ENCODE data around the gene NFASC.

Gene NFASC

GRCh38 chr1:204927673-204928641 lies 57.3 kb downstream of the NFASC start:
- no peak overlapping the region for H2AFZ ChIP-seq (ENCODE audit: low read depth, low read length, severe bottlenecking)
- H3K4me3 ChIP-seq (ENCODE audit: insufficient read depth, low read length, poor library complexity, severe bottlenecking): no peak overlapping the region
- no peaks in the 10 kb centered on the region for H4K20me1 ChIP-seq (ENCODE audit: low read depth, low read length)
- H3K9me2 ChIP-seq (replicated peaks; ENCODE audit: insufficient read depth, low read length): no peaks in the 10 kb centered on the region
- TF ChIP-seq EZH2phosphoT487 (conservative IDR thresholded peaks at IDR 0.05; ENCODE audit: low read length) (no peak), CTCF (IDR thresholded peaks at IDR 0.05; ENCODE audit: insufficient read depth, low read length, poor library complexity, severe bottlenecking) (no peak)
- no peaks in the 10 kb centered on the region for H3K9me3 ChIP-seq (ENCODE audit: insufficient read depth, low read length)
- no peaks in the 10 kb centered on the region; the same call in 1 of the 2 replicates for H3K27me3 ChIP-seq (ENCODE audit: low read length)
- no peaks in the 10 kb centered on the region for H3K79me2 ChIP-seq (ENCODE audit: insufficient read depth, low read length)
- no peaks in the 10 kb centered on the region for H3K36me3 ChIP-seq (ENCODE audit: low read length)
- H3K9ac ChIP-seq (ENCODE audit: low read length): no peak overlapping the region
- H3K27ac ChIP-seq (ENCODE audit: low read depth, low read length): no peak overlapping the region
- H3K4me2 ChIP-seq (ENCODE audit: low read depth, low read length, poor library complexity, severe bottlenecking): no peak overlapping the region
- no peaks in the 10 kb centered on the region for H3F3A ChIP-seq (ENCODE audit: insufficient read depth)

DNA sequence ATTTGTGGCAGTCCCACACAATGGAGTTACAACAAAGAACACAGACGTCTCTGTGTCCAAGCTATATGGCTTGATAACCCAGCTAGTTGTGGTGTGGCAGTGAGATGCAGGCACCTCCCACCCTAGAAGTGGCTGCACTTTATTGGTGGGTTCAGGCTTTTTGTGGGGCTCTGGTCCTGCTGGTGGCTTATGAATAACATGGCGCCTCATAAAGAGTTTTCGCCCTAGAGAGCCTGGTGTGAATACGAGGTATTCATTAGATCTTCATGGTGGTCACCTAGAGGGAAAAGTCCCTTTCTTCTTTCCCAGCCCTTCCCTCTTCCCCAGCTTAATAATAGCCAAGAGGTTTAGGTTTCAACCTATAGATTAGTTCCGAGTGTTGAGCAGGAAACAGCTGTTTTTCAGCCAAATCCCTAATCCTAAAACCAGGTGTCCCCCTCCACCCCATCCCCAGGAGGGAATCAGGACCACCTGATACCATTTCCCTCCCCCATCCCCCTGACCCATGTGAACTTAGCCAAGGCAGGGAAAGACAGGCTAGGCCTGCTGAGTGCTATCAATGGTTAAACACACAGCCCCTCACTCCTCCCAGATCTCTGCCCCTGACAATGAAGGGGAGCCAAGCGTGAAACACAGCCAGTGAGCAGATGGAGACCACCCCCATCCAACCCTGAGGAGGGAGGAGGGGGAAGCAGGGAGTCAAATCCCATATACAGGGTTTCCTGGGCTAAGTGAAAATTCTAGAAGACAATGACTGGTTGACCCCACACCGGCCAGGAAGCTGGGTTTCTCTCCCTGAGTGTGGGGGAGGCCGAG lies 58.2 kb downstream of the NFASC start:
- Histone ChIP-seq H3K4me3 (ENCODE audit: insufficient read depth, low read length, poor library complexity, severe bottlenecking) (no peak overlapping the region), H3K79me2 (ENCODE audit: insufficient read depth, low read length) (no peaks in the 10 kb centered on the region), H3K27me3 (ENCODE audit: low read length) (no peaks in the 10 kb centered on the region; the same call in 1 of the 2 replicates), H3K9ac (ENCODE audit: low read length) (no peak overlapping the region), H3K9me2 (replicated peaks; ENCODE audit: insufficient read depth, low read length) (no peaks in the 10 kb centered on the region), H4K20me1 (ENCODE audit: low read depth, low read length) (no peaks in the 10 kb centered on the region), H3K4me2 (ENCODE audit: low read depth, low read length, poor library complexity, severe bottlenecking) (no peak overlapping the region), H3F3A (ENCODE audit: insufficient read depth) (no peaks in the 10 kb centered on the region), H3K9me3 (ENCODE audit: insufficient read depth, low read length) (no peaks in the 10 kb centered on the region), H2AFZ (ENCODE audit: low read depth, low read length, severe bottlenecking) (no peak overlapping the region), H3K27ac (ENCODE audit: low read depth, low read length) (no peak overlapping the region), H3K36me3 (ENCODE audit: low read length) (no peaks in the 10 kb centered on the region)
- no peak for TF ChIP-seq CTCF (IDR thresholded peaks at IDR 0.05; ENCODE audit: insufficient read depth, low read length, poor library complexity, severe bottlenecking)

DNA sequence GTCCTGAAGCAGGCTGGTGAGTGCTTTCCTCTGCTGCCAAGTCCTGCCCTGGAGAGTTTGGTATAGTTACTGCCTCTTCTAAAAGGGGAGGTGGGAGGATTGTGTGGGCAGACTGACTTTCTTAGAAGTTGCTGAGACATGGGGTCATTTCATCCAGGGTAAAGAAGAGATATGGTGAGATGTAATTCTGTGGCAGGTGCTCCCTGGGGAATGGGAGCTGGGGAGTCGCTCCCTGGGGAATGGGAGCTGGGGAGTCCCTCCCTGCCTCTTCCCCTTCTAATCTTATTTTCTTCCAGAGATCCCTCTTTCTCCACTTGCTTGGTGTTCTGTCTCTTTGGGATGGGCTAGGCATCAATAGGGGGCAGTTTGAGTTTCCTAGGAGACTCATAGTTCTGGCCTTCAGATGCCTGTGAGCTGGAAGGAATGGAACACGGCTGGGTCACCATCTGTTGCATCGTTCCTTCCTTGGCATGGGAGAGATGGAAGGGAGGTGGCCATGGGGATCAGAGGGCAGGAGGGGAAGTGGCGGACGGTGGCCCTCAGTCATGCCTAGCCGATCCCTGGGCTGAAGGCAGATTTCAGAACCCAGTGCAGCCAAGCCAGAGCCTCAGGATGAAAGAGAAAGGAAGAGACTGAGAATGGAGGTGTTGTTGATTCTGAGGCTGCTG lies 59.0 kb downstream of the NFASC start:
- Histone ChIP-seq H3K79me2 (ENCODE audit: insufficient read depth, low read length) (no peaks in the 10 kb centered on the region), H3K9ac (ENCODE audit: low read length) (no peak overlapping the region), H3K27me3 (ENCODE audit: low read length) (no peaks in the 10 kb centered on the region), H4K20me1 (ENCODE audit: low read depth, low read length) (no peaks in the 10 kb centered on the region), H3K4me3 (ENCODE audit: insufficient read depth, low read length, poor library complexity, severe bottlenecking) (no peak overlapping the region), H3K9me3 (ENCODE audit: insufficient read depth, low read length) (no peaks in the 10 kb centered on the region), H2AFZ (ENCODE audit: low read depth, low read length, severe bottlenecking) (no peak overlapping the region), H3K4me2 (ENCODE audit: low read depth, low read length, poor library complexity, severe bottlenecking) (no peak overlapping the region), H3K36me3 (ENCODE audit: low read length) (no peaks in the 10 kb centered on the region), H3F3A (ENCODE audit: insufficient read depth) (no peaks in the 10 kb centered on the region), H3K9me2 (replicated peaks; ENCODE audit: insufficient read depth, low read length) (no peaks in the 10 kb centered on the region), H3K27ac (ENCODE audit: low read depth, low read length) (no peak overlapping the region)
- TF ChIP-seq EZH2phosphoT487 (conservative IDR thresholded peaks at IDR 0.05; ENCODE audit: low read length) (no peak), CTCF (IDR thresholded peaks at IDR 0.05; ENCODE audit: insufficient read depth, low read length, poor library complexity, severe bottlenecking) (no peak)

Data from SU-DHL-6 (cell line).